Measurements from ENCODE around the gene PNLIPRP2.

PNLIPRP2 gene

DNA sequence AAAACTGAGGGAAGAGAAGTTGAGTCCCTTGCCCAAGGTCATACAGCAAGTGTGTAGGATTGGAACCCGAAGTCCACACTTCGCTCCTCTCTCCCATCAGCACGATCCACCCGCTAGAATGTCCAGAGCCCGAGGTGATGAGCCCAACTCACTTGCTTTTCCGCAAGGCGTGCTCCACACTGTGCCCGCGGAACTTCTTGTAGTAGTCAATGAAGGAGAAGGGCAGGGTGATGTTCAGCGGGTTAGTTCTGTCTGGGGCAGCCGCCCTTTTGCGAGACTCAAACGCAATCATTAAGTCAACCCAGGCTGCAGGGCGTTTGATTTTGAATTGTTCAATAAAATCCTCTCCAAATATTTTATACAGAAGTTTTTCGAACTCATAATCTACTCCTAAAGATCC lies 58.6 kb downstream of the PNLIPRP2 start:
- no peak for DNase-seq (ENCODE audit: low read depth in 2 of 2, low spot score in 1 of 2)

- DNase-seq (ENCODE audit: low read depth in 2 of 2, low spot score in 1 of 2): no peak
Measured at GRCh38 chr10:116683166-116683565, 62.4 kb downstream of the PNLIPRP2 start.

- no peak for DNase-seq (ENCODE audit: low read depth in 2 of 2, low spot score in 1 of 2)
Measured at GRCh38 chr10:116683821-116684220, 63.1 kb downstream of the PNLIPRP2 start.

- DNase-seq (ENCODE audit: low read depth in 2 of 2, low spot score in 1 of 2): no peak
Measured at GRCh38 chr10:116684781-116685180, 64.0 kb downstream of the PNLIPRP2 start.

DNA sequence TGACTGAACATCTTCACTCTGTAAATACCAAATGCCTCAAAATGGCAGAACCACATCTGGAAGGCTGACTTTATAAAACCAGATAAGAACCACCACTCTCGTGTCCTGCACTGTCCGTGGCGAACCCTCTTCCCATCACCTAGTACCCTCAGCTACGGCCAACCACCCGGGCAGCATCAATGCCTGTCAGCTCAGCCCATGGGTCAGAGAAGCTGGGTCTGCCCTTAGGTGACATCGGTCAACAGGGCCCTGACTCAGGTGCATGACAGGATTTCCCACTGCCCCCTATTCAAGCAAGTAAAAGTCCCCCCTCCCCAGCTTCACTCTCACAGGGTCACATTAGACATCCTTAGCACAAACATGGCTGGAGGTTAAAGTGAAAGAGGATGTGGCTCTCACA lies 65.1 kb downstream of the PNLIPRP2 start:
- DNase-seq (ENCODE audit: low read depth in 2 of 2, low spot score in 1 of 2): no peak

- no peak for DNase-seq (ENCODE audit: low read depth in 2 of 2, low spot score in 1 of 2)
Measured at GRCh38 chr10:116686632-116687031, 65.9 kb downstream of the PNLIPRP2 start.

DNA sequence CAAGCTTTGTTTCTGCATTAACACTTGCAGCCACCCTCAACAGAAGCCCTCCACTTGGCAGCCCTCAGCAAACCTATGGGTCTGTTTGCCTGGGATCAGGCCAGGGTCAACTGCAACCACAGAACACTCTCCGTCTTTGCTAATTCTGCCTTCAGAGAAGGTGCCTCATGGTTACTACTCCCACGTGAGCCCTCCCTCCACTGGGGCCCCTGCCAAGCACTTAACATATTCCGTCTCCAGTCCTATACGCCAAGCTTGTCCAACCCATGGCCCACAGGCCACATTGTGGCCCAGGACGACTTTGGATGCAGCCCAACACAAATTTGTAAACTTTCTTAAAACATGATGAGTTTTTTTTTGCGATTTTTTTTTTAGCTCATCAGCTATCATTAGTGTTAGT lies 66.9 kb downstream of the PNLIPRP2 start:
- no peak for DNase-seq (ENCODE audit: low read depth in 2 of 2, low spot score in 1 of 2)

- DNase-seq (ENCODE audit: low read depth in 2 of 2, low spot score in 1 of 2): no peak
Measured at GRCh38 chr10:116688241-116688711, 67.5 kb downstream of the PNLIPRP2 start.

GRCh38 chr10:116688741-116689495 lies 68.2 kb downstream of the PNLIPRP2 start:
- no peak for DNase-seq (ENCODE audit: low read depth in 2 of 2, low spot score in 1 of 2)

GRCh38 chr10:116689744-116690143 lies 69.0 kb downstream of the PNLIPRP2 start:
- DNase-seq (ENCODE audit: low read depth in 2 of 2, low spot score in 1 of 2): no peak

DNA sequence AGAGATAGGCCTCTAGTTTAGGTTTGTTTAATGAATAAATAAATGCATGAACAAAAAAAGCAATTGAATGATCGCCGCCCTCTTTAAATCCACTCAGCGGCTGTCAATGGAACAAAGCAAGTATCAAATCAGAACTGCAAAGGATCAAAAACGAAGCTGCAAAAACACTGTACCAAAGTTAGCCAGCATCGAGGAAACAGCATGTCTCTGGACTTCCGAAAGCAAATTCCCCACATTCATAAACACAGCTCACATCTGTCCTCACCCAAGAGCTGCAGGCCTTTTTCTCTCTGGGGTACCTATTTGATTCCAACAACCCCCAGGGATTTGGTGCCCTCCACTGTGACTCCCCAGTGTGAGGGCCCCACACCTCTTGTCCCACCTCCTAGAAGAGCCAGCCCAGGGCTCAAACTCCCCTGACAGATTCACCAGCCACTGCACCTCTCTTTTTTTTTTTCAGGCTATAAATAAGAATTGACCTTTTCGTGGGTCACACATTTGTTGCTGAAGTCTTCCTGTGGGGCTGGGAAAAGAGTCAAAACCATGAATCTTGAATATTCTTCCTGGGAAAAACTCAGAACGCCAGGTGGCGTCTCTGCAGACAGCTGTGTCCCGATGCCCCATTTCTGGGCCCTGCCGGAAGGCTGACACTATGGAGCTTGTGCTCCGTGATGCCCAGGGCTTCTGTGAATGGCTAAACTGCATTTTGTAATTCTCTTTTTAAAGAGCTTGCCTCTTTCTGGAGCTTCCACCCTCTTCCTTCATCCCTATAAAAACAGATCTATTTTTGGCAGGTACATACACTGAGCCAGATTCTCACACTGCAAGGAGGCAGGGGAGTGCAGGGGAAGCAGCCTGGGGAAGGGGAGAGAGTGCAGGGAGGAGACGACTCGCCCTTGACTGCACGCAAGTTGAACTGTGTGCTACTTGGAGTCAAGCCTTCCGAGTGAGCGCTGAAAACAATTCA lies 69.9 kb downstream of the PNLIPRP2 start:
- DNase-seq (ENCODE audit: low read depth in 2 of 2, low spot score in 1 of 2): no peak

DNA sequence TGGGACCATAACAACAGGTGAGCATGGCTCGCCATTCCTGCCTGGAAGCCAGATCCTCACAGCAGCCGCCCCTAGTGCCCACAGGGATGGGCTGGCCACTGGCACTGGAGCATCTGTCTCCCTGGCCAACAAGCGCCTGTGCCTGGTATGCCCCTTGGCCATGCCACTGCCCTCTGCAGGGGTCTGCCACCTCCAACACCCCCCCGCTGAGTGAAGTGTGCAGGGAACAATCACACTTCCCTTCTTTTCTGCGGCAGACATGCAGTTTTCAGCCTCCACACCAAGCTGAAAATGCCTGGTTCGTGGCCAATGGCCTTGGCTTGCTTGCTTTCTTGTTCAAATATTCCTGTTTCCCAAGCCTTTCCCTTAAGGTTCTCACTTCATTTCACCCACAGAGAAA lies 70.9 kb downstream of the PNLIPRP2 start:
- DNase-seq (ENCODE audit: low read depth in 2 of 2, low spot score in 1 of 2): no peak

GRCh38 chr10:116692225-116692624 lies 71.5 kb downstream of the PNLIPRP2 start:
- no peak for DNase-seq (ENCODE audit: low read depth in 2 of 2, low spot score in 1 of 2)

DNA sequence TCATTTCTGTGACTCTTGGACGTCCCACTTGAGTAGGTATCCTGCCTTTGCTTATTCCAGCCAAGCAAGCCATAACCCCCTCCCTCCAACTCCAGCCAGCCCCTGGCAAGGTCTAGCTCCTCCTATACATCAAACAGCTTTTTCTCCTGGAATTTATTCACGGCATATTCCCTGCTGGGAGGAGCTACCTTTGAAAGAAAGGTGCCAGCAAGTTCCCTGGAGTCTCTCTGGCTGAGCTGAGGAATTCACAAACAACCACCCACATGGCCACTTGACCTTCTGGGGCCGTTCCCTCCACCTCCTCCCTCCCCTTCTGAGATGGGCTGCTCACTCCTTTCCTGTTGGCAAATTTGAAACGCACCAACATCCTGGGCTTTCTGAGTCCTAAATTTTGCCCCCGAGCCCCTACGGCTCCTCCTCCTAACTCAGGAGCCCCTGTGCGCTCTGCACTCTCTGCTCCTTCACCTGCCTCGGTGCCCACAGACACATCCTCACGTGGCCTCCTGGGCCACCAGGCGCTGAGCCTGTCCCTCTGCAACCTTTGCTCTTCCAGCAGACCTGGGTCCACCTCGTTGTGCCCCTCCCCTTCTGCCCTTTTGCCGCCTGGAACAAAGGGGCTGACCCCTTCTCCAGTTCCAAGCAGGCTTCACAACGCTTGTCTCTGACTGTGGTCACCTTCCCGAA lies 73.6 kb downstream of the PNLIPRP2 start:
- DNase-seq (ENCODE audit: low read depth in 2 of 2, low spot score in 1 of 2): no peak

All from stimulated activated CD8-positive, alpha-beta memory T cell treated with anti-CD3 and anti-CD28 coated beads, Interleukin-4, amount 100 ng/mL, for 1 hour (primary cell).